Neural cell (in vitro differentiated cells): Measurements from ENCODE around the gene PROX1.

Source experiments
- EZH2 ChIP-seq: fragments of 200-600, 300-800 bp; shearing (Covaris generic), sonication (generic); IDR thresholded peaks from 2 replicates; pipeline ENCODE4 v1.6.1; 2014; ENCODE audit warnings: antibody characterized with exemption, low read length, borderline replicate concordance, mild to moderate bottlenecking; ENCODE audit not compliant: insufficient read depth, poor library complexity, severe bottlenecking
- POLR2AphosphoS5 ChIP-seq: IDR thresholded peaks from 2 replicates; pipeline ENCODE4 v1.6.1; 2012
- RAD21 ChIP-seq: fragments of 450-650 bp; conservative IDR thresholded peaks from 2 replicates; pipeline ENCODE4 v1.6.1; 2014; ENCODE audit warnings: antibody characterized with exemption, mild to moderate bottlenecking, moderate library complexity
- TF ChIP-seq, protein P1 (sequence below): fragments of 450-650 bp; IDR thresholded peaks from 2 replicates; pipeline ENCODE4 v1.5.1; 2014; ENCODE audit warnings: antibody characterized with exemption, mild to moderate bottlenecking, moderate library complexity; ENCODE audit not compliant: poor library complexity, severe bottlenecking

DNA sequence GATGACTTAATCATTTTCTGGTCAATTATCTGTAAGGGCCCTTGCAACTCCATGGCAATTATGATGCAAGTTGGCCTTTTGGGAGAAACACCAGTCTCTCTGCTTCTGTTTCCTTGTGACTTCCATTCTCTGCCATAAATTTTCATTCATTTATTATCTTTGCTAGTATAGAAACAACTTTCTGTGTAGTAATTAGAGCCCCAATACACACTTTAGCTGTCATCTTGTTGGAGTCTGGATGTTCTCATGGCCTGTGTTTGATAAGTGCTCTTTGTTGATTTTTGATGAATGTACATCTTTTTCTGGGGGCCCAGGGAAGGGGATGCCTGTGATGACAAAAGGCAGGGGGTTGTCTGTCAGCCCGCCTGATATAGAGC lies 22.4 kb downstream of the PROX1 start:
- TF ChIP-seq, protein P1, sequence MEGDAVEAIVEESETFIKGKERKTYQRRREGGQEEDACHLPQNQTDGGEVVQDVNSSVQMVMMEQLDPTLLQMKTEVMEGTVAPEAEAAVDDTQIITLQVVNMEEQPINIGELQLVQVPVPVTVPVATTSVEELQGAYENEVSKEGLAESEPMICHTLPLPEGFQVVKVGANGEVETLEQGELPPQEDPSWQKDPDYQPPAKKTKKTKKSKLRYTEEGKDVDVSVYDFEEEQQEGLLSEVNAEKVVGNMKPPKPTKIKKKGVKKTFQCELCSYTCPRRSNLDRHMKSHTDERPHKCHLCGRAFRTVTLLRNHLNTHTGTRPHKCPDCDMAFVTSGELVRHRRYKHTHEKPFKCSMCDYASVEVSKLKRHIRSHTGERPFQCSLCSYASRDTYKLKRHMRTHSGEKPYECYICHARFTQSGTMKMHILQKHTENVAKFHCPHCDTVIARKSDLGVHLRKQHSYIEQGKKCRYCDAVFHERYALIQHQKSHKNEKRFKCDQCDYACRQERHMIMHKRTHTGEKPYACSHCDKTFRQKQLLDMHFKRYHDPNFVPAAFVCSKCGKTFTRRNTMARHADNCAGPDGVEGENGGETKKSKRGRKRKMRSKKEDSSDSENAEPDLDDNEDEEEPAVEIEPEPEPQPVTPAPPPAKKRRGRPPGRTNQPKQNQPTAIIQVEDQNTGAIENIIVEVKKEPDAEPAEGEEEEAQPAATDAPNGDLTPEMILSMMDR, result no peak
- no peak for TF ChIP-seq EZH2
- TF ChIP-seq POLR2AphosphoS5, result no peak
- TF ChIP-seq RAD21, result no peak
